ENCODE measurements around the gene CCDC33.

The CCDC33 gene

DNA sequence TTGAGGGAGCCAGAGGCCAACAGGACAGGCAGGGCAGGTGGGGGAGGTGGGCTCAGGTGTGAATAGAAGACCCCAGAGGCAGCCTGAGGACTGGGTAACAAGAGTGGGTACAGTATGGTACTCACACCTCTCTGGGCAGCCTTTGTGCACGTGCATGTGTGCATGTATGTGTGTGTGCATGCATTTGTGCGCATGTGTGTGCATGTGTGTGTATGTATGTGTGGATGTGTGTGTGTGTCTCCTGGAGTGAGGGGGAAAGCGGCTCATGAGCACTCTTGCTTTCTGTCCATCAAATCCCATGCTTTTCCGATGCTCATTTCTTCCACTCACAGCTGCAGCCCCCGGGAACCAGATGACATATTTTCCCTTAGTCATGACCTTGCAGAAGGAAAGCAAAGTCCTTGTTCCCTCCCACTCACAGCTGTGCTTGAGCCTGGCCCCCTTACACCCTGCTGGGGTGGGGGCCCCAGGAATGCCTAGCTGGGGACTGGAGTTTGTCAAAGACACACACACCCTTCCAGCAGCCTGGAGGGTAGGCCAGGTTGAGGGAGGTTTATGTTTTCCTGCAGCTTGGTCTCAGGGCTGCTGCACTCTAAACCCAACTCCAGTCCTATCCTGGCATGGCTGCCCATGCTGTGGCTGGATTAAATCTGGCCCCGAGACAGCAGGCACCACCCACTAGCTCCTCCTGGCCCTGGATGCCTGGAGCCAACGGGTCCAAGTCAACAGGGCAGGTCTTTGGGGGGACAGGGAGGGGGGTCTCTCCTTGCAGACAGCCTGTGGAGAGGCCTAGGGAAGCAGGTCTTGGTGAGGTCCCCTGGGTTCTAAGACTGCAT is 22.5 kb downstream of the CCDC33 start:
- DNase-seq (ENCODE audit: low read depth), result no peak

DNA sequence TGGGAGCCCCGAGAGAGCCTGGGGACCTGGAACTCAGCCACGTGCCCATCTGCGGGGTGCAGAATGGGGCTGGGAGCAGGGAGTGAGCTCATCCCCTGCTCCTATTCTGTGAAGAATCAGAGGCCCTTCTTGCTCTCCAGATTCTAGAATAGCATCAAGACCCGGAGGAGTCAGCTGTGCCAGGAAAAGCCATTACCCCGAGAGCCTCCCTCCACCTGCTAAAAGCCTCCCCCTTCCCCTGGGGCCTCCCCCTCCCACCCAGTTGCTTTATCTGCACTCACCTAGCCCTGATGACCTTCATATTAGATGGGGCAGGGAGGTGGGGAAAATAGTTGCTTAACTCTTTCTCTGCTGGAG is 23.1 kb downstream of the CCDC33 start:
- DNase-seq (ENCODE audit: low read depth), result no peak

DNA sequence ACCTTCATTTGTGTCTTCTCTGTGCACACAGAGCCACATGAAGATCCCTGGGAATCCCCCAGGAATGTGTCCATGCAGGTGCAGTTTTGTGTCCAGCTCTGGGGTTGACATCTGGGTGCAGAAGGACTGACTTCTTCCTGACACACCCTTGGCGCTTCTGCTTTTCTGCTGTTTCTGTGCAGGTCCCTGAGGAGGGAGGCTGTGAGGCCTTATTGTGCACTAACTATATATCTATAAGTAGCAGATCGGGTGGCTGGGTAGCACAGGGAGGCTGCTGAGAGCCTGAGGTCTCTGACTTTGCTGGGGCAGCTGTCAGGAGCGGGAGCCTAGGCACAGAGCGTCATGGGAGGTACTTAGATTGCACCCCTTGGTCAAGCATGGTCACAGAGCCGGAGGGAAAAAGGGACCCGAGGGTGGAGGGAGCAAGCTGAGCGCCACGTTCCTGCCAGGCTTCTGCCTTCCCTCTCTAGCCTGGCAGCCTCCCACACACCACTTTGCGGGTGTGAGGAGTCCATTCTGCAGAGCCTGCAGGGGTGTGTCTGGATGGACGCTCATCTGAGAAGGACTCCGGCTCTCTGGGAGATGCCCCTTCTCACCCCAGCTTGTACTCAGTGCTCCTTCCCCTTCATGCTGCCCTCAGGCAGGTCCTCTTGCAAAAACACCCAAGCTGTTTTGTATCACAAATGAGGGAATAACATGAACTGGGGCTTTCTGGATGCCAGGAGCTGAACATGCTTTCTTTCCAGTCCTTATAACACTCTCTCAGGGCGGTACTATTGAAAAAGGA is 23.9 kb downstream of the CCDC33 start:
- no peak for DNase-seq (ENCODE audit: low read depth)

DNA sequence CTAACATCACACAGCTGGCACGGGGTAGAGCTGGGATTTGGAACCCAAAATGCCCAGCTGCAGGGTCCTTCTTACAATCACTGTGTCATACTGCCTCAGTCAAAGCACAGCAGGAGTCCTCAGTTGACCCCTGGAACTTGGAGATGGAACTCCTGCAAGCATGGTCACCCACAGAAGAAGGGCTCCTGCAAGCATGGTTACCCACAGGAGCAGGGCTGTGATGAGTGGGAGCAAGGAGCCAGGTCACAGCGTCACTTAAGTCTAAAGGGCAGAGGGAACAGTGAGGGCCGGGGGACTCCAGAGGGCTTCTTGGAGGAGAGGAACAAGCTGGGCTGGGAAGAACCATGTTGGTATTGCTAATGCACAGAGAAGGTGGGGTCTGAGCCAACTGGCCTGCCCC is 24.9 kb downstream of the CCDC33 start:
- no peak for DNase-seq (ENCODE audit: low read depth)

DNA sequence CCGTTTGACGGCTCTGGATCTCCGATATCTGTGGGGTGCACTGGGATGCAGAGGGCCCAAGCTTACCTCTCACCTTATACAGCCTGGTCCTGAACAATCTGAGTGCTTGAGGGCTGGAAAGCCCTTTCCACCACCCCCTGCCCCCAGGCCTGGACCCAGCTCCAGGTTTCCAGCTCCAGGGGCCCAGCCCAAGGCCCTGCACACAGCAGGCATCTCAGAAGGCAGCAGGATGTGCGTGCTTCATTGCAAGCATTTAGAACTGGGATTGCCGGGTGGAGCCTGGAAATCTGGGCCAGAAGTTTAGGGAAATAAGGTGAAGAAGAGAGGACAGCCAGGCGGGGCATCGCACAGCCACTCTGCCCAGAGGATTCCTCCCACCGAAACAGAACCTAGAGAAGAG is 25.6 kb downstream of the CCDC33 start:
- no peak for DNase-seq (ENCODE audit: low read depth)

DNA sequence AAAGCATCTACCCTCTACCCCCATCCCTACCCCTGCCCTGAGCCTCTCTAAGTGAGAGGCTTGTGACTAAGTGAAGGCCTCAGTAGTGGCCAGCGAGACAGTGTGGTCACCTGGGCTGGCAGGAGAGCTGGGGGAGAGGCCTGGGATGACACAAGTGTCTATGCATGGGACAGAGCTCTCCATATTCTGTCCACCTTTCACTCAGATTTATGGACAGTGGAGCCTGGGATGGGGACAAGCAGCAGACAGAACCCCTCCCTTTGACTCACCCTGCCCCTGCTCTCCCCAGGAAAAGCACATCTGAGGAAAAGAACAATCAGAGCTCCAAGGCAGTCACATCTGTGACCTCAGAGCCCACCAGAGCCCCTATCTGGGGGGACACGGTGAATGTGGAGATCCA is 26.0 kb downstream of the CCDC33 start:
- no peak for DNase-seq (ENCODE audit: low read depth)

DNA sequence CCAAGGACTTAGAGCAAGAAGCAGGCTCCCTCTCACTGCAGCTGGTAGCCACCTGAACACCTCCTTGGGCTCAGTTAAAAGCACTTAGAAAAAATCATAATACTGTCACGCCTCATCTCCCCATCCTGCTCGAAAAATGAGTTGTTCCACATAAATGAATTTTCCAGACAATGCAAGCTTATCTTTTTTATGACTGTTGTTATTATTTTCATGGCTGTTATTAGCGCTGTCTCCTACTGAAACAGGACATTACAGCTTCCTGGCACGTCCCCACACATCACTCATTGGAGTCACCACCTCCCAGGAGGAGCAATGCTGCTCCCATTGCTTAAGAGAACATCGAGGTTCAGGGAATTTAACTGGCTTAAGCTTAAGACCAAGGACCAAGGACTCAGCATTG is 26.5 kb downstream of the CCDC33 start:
- no peak for DNase-seq (ENCODE audit: low read depth)

DNA sequence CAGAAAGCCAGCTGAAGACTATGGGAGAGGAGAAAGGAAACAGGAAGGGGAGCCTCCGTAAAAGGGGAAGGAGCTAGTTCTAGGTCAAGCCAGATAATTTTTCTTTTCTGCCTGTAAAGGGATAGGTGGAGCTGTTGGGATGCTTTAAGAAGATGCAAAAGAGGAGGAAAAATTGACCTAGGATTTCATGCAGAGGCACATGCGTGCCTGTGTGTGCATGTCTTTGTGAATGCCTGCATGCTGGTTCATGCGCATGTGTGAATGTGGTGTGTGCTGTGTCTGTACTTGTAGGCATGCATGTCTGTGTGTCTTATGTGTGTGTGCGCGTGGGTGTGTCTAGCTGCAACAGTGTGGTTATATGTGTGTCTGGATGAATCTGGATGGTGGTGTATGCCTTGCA is 27.3 kb downstream of the CCDC33 start:
- DNase-seq (ENCODE audit: low read depth), result no peak

DNA sequence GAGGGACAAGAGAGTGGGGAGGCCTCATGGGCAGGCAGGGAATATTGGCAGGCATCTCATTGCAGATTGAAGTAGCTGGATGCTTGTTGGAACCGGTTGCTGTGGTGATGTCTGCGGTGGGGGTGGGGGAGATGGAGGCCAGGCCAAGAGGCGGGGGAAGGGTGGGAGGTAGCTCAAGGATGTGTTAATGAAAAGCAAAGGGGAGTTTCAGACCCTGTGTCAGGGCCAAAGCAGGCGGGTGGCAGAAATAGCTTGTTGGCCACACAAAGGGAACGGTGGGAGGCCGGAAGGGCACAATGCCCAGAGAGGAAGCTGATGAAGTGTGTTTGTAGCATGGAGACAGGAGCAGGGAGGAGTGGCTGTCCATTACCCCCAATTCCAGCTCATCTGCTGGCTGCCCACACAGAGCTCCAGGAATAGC is 28.0 kb downstream of the CCDC33 start:
- DNase-seq (ENCODE audit: low read depth), result no peak

DNA sequence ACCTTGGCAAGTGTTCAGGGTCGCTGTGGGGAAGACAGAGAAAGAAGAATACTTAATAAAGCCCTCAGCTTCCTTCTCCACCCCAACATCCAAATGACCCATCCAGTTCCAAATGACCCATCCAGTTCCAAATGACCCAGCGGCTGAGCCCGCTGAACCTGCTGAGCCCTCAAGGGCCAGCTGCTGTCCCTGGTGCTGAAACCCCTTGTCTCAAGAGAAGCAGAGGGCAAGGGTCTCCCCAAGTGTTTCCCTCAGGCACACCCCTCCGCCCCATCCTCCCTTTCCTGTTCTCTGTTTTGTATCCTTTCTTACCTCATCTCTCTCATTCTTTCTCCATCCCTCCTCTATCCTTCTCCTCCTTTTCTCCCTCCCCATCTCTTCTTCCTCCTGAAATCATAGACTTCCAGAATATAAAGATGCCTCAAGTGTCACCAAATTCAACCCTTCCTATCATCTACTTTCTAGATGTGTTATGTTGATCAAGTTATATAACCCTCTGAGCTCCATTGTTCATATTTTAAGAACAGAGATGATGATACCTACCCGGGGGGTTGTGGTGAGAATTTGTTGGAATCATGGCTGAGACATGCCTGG is 29.0 kb downstream of the CCDC33 start:
- DNase-seq (ENCODE audit: low read depth), result peak; percentile 3

DNA sequence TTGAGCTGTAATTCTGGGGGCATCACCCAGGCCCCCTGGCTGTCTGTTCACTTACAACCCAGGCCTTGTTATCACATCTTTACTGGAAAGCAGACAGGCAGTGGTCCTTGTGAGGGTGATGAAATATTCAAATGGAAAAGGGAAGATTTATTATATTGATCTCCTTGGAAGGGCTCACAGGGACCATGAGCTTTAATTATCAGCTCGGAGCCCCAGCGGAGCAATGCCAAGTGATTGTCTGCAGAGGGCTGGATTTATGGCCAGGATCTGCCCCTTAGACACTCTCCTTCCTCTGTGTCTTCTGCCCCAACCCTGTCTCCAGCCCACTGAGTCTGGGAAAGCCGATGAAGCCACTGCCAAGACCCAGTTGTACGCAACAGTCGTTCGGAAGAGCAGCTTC is 31.9 kb downstream of the CCDC33 start:
- no peak for DNase-seq (ENCODE audit: low read depth)

DNA sequence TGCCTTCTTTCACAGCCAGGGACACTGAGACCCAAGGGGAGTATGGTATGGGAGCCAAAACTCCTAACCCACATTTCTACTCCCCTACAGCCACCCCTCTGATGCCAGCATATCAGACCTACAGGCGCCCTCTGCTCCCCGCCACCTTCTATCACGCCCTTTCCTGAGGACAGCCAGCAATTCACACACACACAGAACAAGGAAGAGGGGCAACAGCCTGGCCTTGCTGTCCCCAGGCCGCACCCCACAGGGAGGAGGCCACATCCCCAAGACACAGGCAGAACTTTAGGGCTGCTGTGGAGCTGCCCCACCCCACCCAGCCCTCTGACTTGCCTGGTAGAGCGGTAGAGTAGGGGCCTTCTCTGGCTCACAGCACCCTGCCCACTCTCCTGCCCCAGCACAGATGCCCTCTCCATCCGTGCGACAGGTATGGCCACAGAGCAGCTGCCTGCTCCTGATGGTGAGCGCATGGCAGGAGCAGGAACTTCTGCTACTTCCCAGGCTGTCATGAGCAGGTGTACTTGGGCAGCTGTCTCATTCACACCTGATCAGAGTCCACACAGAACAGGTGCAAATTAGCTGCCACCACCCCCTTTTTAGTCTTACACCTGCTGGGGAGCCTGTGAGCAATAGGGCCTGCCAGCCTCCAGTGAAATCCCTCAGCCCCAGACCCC is 33.4 kb downstream of the CCDC33 start:
- no peak for DNase-seq (ENCODE audit: low read depth)

DNA sequence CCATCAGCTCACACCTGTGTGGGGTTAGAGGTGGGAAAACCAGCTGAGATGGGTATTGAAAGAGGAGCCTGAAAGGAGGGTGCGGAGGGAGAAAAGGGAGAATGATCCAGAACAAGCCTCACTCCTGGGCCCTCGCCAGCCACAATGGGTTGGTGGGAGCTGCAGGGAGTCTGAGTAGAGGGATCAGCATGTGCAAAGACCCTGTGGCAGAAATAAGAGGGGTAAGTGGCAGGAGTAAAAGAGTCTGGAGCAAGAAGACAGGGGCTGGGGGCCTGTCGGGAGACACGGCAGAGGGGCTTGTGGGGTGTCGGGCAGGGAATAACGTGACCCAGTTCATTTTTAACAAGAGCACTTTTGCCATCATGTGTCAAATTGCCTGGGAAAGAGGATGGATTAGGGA is 34.0 kb downstream of the CCDC33 start:
- DNase-seq (ENCODE audit: low read depth), result no peak

DNA sequence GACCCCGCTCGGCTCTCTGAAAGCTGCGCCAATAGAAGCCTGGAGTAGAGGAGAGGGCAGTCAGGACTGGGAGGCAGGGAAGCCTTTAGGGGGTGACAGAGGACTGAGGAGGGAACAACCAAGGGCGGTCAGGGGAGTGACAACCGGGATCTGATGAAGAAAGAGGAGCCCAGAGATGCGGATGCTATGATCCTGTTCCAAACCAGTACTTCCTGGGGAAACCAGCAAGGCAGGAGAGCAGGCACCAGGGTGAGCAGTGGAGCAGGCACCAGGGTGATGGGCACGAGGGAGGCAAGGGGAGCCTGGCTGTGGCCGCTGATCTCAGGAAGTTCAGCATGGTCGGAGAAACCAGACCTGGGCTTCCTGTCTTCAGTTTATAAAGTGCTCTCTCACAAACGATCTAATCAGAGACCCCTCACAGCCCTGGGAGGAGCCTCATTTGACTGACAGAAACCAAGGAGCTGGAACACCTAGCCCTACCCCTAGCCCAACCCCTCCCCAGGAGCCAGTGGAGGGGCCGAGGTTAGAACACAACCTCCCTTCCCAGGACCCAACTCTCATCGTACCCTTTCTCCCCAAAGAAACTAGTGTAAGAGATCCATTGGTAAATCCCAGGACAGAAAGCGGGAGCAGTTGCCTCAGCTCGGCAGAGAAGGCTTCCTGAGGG is 34.9 kb downstream of the CCDC33 start:
- DNase-seq (ENCODE audit: low read depth), result no peak

DNA sequence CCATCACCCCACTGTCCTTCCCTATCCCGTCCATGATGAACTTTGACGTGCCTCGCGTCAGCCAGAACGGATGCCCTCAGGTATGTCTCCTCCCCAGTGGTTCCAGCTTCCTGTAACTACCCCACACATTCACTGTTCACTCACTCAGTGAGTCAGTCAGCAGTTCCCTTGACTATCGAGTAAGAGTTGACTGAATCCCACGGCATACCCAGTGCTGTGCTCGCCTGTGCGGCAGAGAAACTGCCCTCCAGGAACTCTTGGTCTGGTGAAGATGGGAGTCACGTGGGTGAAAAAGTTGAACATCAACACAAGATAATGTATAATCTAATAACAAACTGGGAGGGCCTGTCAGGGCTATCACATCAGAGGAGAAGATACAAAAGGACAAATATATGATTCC is 36.7 kb downstream of the CCDC33 start:
- no peak for DNase-seq (ENCODE audit: low read depth)

DNA sequence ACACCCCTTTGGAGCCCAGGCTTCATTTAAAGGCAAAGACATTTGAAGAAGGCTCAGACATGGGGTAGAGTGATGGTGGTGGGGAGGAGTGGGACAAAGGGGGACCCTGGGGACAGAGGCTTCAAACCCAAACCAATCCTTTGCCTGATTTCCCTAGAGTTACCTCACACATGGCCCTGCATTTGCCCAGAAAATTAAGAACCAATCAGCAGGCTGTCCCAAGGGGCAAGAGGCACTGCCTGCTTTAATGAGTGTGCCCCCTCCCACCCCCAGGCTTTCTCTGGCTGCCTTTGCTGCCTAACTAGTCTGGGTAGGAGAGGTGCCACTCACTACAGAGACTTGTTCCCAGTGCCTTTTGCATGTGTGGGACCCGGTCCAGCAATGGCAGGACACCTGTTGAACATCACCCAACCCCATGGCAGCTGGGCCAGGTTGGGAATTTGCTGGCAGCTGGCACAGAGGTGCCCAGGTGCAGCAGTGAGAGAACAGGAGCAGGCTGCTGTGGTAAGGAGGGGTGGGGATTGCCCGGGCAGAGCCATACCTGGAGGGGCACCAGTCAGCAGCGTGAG is 38.4 kb downstream of the CCDC33 start:
- no peak for DNase-seq (ENCODE audit: low read depth)

DNA sequence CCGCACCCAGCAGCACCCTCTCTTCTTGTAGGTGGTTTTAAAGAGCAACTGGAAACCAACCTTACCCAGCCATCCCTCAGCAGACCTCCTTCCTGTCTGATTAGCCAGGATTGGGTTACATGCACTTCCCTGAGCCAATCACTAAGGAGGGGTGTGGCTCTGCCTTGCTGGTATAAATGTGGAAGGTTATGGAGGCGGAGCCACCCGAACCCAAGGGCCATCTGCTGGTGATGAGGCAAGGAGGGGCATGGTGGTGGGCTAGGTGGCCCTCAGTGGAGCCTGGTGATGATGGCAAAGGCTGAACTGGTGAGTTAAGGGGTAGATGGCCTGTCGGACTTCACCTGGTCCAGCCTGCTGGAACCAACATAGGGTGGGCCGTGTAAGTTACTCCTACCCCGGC is 39.8 kb downstream of the CCDC33 start:
- DNase-seq (ENCODE audit: low read depth), result no peak

DNA sequence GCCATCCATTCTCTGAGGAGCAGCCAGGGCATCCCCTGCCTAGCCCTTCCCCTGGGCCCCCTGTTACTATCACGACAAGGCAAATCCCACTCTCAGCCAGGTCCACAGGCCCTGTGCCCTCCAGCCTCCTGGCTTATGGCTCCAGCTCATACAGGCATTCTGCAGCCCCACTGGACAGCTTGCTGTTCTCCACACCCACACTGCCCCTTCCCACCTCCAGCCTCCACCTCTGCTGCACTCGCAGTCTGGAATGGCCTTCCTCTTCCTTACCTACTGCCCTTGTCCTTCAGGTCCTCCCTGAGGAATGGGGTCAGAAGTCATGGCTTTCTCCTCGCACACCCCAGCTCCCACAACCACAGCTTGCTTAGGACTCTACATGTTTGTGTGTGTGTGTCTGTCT is 40.4 kb downstream of the CCDC33 start:
- no peak for DNase-seq (ENCODE audit: low read depth)

DNA sequence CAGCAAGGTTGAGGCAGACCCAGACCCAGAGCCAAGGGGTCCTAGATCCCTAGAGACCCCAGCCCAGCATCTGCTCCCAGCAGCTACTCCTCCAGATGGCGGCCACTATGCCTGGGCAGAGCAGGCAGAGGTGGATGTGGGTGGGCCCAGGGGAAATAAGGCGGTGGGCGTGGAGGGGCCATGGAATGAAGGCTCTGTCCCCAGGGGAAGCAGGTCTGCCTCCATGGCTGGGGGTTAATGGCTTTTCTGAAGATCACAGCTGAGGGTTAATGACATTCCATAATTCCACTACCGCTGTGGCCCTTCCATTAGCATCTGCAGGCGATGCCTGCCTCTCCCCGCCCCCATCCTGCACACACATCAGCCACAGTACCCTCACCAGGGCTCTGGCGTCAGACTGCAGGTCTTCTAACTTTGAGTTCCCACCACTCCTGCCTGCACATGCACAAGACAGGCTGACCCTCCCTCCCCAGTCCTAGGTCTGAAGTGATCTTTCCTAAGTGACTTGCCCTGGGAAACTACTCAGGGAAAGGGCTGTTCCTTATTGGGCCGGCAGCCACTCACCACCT is 41.2 kb downstream of the CCDC33 start:
- DNase-seq (ENCODE audit: low read depth), result no peak

DNA sequence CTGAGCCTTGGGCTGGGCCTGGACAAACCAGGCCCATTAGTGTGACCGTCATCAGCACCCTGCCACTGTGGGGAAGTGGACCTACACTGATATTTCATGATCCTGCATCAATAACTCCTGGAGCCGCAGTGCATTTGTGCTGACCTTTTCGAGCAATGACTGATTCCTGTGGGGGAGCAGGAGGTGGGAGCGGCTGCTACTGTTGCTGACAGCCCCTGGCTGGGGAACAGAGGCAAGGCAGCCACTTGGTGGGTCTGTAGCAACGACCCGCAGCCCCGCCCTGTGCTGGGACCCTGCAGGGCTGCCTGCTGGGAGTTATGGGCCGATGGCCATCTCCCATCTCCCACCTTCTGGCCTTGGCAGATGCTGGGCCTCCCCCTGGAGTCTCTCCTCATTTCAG is 42.1 kb downstream of the CCDC33 start:
- DNase-seq (ENCODE audit: low read depth), result no peak
